ENCODE data around the gene XRCC5.
"Not testable (repeated sequence)": the region's sequence is repeated elsewhere in the genome, so short reads cannot be mapped to it uniquely, and the experiment has no call there.

XRCC5 gene

GRCh38 chr2:216206041-216206703 lies 97.0 kb downstream of the XRCC5 start:
- no peak for DNase-seq

- DNase-seq, result no peak
These were observed 97.7 kb downstream of the XRCC5 start for GRCh38 chr2:216206821-216207220.

- DNase-seq, result not testable (repeated sequence)
These were observed 99.5 kb downstream of the XRCC5 start for GRCh38 chr2:216208661-216209060.

- DNase-seq, result peak; percentile 42
These were observed 101.8 kb downstream of the XRCC5 start for GRCh38 chr2:216210701-216211540.

GRCh38 chr2:216211614-216212145 lies 102.5 kb downstream of the XRCC5 start:
- DNase-seq, result no peak

- DNase-seq, result no peak
These were observed 105.6 kb downstream of the XRCC5 start for GRCh38 chr2:216214768-216215167.

- DNase-seq, result peak; percentile 35
These were observed 106.7 kb downstream of the XRCC5 start for GRCh38 chr2:216215658-216216390.

- DNase-seq, result peak; percentile 62
These were observed 108.1 kb downstream of the XRCC5 start for GRCh38 chr2:216216951-216217903.

GRCh38 chr2:216217904-216218260 lies 108.7 kb downstream of the XRCC5 start:
- DNase-seq, result no peak

GRCh38 chr2:216219861-216220260 lies 110.7 kb downstream of the XRCC5 start:
- DNase-seq, result no peak

- DNase-seq, result no peak
These were observed 111.8 kb downstream of the XRCC5 start for GRCh38 chr2:216220976-216221375.

- DNase-seq, result peak; percentile 19
These were observed 112.7 kb downstream of the XRCC5 start for GRCh38 chr2:216221811-216222210.

- peak; percentile 39 for DNase-seq
These were observed 113.7 kb downstream of the XRCC5 start for GRCh38 chr2:216222650-216223352.

GRCh38 chr2:216224388-216224787 lies 115.2 kb downstream of the XRCC5 start:
- DNase-seq, result no peak

GRCh38 chr2:216229277-216229914 lies 120.2 kb downstream of the XRCC5 start:
- DNase-seq, result no peak

GRCh38 chr2:216231867-216232266 lies 122.7 kb downstream of the XRCC5 start:
- DNase-seq, result no peak

GRCh38 chr2:216232721-216233120 lies 123.6 kb downstream of the XRCC5 start:
- no peak for DNase-seq

- no peak for DNase-seq
These were observed 124.3 kb downstream of the XRCC5 start for GRCh38 chr2:216233281-216233995.

- DNase-seq, result no peak
These were observed 125.0 kb downstream of the XRCC5 start for GRCh38 chr2:216234106-216234505.

GRCh38 chr2:216235462-216235861 lies 126.3 kb downstream of the XRCC5 start:
- DNase-seq, result no peak

Measured in fibroblast of upper back skin (primary cell).